DOHH2 (cell line): ENCODE results near the gene SENP6.

Source experiments
- CTCF ChIP-seq: fragments of 200-600 bp; sonication (generic); IDR thresholded peaks from one replicate; pipeline ENCODE4 v1.5.1; 2014; ENCODE audit warnings: antibody characterized with exemption, mild to moderate bottlenecking, low read depth, low read length; ENCODE audit not compliant: poor library complexity, severe bottlenecking
- EZH2phosphoT487 ChIP-seq: fragments of 200-600 bp; sonication (generic); IDR thresholded peaks from 2 replicates; pipeline ENCODE4 v1.6.1; 2017; ENCODE audit warnings: borderline replicate concordance, mild to moderate bottlenecking, antibody characterized with exemption, low read length, moderate library complexity, mixed read lengths

- no peak for TF ChIP-seq CTCF
- no peak for TF ChIP-seq EZH2phosphoT487
Measured at GRCh38 chr6:75588948-75589347, 12.7 kb upstream of the SENP6 start.
